K562 (cell line): ENCODE results near the gene YBX3.

ENCODE experiments used
- CEBPB ChIP-seq: fragments of 450-650 bp; IDR thresholded peaks from 2 replicates; pipeline ENCODE4 v1.6.1; 2016; ENCODE audit warnings: missing genetic modification characterization, missing compliant biosample characterization
- EP300 ChIP-seq: IDR thresholded peaks from 2 replicates; pipeline ENCODE4 v1.6.1; 2012; ENCODE audit warnings: low read length, improper control_type of control experiment
- EZH2 ChIP-seq: IDR thresholded peaks from 2 replicates; pipeline ENCODE4 v1.6.1; 2012; ENCODE audit warnings: low read depth, mild to moderate bottlenecking, inconsistent platforms, low read length, borderline replicate concordance
- GTF2E2 ChIP-seq: fragments of 200-800 bp; sonication (Bioruptor generic); IDR thresholded peaks from 2 replicates; pipeline ENCODE4 v1.6.1; 2016; ENCODE audit warnings: missing genetic modification characterization, missing compliant biosample characterization
- PRMT5 ChIP-seq: sonication (generic); formaldehyde crosslinking; IDR thresholded peaks from 2 replicates; pipeline ENCODE4 v1.5.0; 2020; ENCODE audit warnings: missing genetic modification reagents
- ZNF586 ChIP-seq: fragments of 450-650 bp; formaldehyde crosslinking; conservative IDR thresholded peaks from 2 replicates; pipeline ENCODE4 v1.4.0; 2020; ENCODE audit warnings: mild to moderate bottlenecking, moderate library complexity
- TF ChIP-seq, protein P1 (sequence below), 2 experiments: IDR thresholded peaks; 2 replicates each; pipeline ENCODE4 v1.6.1; 2011; ENCODE audit warnings: borderline replicate concordance in 1 of 2, control low read depth in 1 of 2, low read depth in 1 of 2, low read length in 1 of 2, mild to moderate bottlenecking in 1 of 2, mixed read lengths in 1 of 2, moderate library complexity in 1 of 2; ENCODE audit not compliant: insufficient read depth in 1 of 2, insufficient read length in 1 of 2, poor library complexity in 1 of 2, severe bottlenecking in 1 of 2; ENCODE audit errors: extremely low read depth in 1 of 2
- TF ChIP-seq, protein P2 (sequence below): fragments of 250-450 bp; sonication (Bioruptor Pico); IDR thresholded peaks from 2 replicates; pipeline ENCODE4 v1.8.0; 2021; ENCODE audit warnings: moderate library complexity, mild to moderate bottlenecking, inconsistent platforms
- TF ChIP-seq, protein P3 (sequence below): fragments of 450-650 bp; formaldehyde crosslinking; IDR thresholded peaks from 2 replicates; pipeline ENCODE4 v1.4.0; 2022; ENCODE audit warnings: mild to moderate bottlenecking, moderate library complexity

DNA sequence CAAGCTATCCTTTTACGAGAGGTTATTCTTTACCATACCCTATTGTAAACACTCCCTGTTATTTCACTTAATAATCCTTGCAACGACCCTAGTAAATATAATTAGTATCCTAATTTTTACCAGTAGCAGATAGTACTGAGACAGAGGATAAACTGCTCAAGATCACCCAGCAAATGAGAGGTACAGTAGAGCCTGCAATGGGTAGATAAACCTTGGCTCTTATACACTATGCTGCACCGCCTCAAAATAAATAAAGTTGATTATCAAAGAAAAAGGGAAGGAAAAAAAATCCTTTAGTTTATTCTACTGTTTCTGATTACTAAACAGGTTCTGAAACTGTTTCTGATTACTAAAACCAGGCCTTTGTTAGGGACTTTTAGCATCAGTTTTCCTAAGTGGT, 22.5 kb downstream of the YBX3 start:
- TF ChIP-seq PRMT5 (CRISPR knock-in tag) (no peak), ZNF586 (no peak), EZH2 (no peak), EP300 (no peak), GTF2E2 (tag) (no peak), CEBPB (tag) (no peak)
- TF ChIP-seq, protein P1, sequence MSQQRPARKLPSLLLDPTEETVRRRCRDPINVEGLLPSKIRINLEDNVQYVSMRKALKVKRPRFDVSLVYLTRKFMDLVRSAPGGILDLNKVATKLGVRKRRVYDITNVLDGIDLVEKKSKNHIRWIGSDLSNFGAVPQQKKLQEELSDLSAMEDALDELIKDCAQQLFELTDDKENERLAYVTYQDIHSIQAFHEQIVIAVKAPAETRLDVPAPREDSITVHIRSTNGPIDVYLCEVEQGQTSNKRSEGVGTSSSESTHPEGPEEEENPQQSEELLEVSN (IDR thresholded peaks at IDR 0.05; ENCODE audit: borderline replicate concordance in 1 of 2, extremely low read depth in 1 of 2, insufficient read depth in 1 of 2, insufficient read length in 1 of 2, low read depth in 1 of 2, low read length in 1 of 2, poor library complexity in 1 of 2, severe bottlenecking in 1 of 2), result no peak
- TF ChIP-seq, protein P2, sequence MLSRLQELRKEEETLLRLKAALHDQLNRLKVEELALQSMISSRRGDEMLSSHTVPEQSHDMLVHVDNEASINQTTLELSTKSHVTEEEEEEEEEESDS (CRISPR knock-in tag), result no peak
- TF ChIP-seq, protein P3, sequence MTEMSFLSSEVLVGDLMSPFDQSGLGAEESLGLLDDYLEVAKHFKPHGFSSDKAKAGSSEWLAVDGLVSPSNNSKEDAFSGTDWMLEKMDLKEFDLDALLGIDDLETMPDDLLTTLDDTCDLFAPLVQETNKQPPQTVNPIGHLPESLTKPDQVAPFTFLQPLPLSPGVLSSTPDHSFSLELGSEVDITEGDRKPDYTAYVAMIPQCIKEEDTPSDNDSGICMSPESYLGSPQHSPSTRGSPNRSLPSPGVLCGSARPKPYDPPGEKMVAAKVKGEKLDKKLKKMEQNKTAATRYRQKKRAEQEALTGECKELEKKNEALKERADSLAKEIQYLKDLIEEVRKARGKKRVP, result no peak
